RWPE1 (cell line): ENCODE results near the gene CIAPIN1.
"Not testable (repeated sequence)": the region's sequence is repeated elsewhere in the genome, so short reads cannot be mapped to it uniquely, and the experiment has no call there.

Experiments used
- CTCF ChIA-PET: fragments of 350-600 bp; sonication (Branson Sonifier 250); formaldehyde crosslinking; extraction: SDS; loops from one replicate; lab custom pipeline; 2021; lab: Yijun Ruan, JAX
- POLR2A ChIA-PET: fragments of 400-600 bp; formaldehyde crosslinking; extraction: SDS; loops from one replicate; lab custom pipeline; 2020; ENCODE audit warnings: antibody characterized with exemption; ENCODE audit not compliant: low non-redundant PET; lab: Yijun Ruan, JAX
- DNase-seq: peaks from one replicate; pipeline ENCODE4 v3.0.0; 2012; ENCODE audit warnings: low spot score
- H3K27ac ChIP-seq: fragments of 450-650 bp; 2 replicates; pipeline ENCODE4 v1.5.1; 2017
- CTCF ChIP-seq: fragments of 450-650 bp; conservative IDR thresholded peaks from 2 replicates; pipeline ENCODE4 v1.5.1; 2017; ENCODE audit warnings: low read depth, mild to moderate bottlenecking

CIAPIN1 gene

GRCh38 chr16:57403965-57404817 is 43.0 kb downstream of the CIAPIN1 start, which contains the start of gene CCL17:
Gene CCL17, plus strand, starts transcription at chr16:57404767. Its CDS starts 9,166 bp downstream, at chr16:57413933.
- TF ChIP-seq CTCF = no peak
- DNase-seq = no peak
- ChIA-PET CTCF (interaction anchor here (0.7 to 2.2 kb wide), 2 partner anchors 13 to 32 kb away, joined by 3 to 10 read pairs; no protein-coding TSS in a partner anchor), POLR2A (no interaction called here)
- H3K27ac ChIP-seq = no peak within 1 kb of the TSS

GRCh38 chr16:57401943-57402640 is 45.1 kb downstream of the CIAPIN1 start:
- ChIA-PET POLR2A (no interaction called here), CTCF (interaction anchor here (1.1 kb wide), 1 partner anchor 15 kb away, joined by 4 read pairs; no protein-coding TSS in a partner anchor)
- no peak overlapping the region for H3K27ac ChIP-seq
- TF ChIP-seq CTCF = no peak
- no peak for DNase-seq

GRCh38 chr16:57397493-57397892 is 49.7 kb downstream of the CIAPIN1 start:
- CTCF ChIA-PET, DNase-seq, POLR2A ChIA-PET, H3K27ac ChIP-seq: not testable (repeated sequence)

GRCh38 chr16:57396786-57397185 is 50.4 kb downstream of the CIAPIN1 start:
- no peak for TF ChIP-seq CTCF
- no peak for DNase-seq
- H3K27ac ChIP-seq = no peak overlapping the region
- ChIA-PET POLR2A (no interaction called here), CTCF (no interaction called here)

- DNase-seq = no peak
- ChIA-PET POLR2A (interaction anchor here (0.5 kb wide), 1 partner anchor 107 kb away, joined by 3 read pairs; no protein-coding TSS in a partner anchor), CTCF (interaction anchor here (0.6 to 1.6 kb wide), 2 partner anchors 15 to 18 kb away, joined by 3 to 4 read pairs; no protein-coding TSS in a partner anchor)
- peak overlapping the region; percentile 39; the same call in 1 of the 2 replicates for H3K27ac ChIP-seq
- TF ChIP-seq CTCF = no peak
Measured at GRCh38 chr16:57395026-57395425, 52.2 kb downstream of the CIAPIN1 start.

GRCh38 chr16:57394444-57394843 is 52.7 kb downstream of the CIAPIN1 start:
- peak overlapping the region; percentile 39 for H3K27ac ChIP-seq
- no peak for TF ChIP-seq CTCF
- DNase-seq = peak; percentile 30
- CTCF ChIA-PET = interaction anchor here (0.6 to 1.6 kb wide), 3 partner anchors 15 to 841 kb away, joined by 3 to 4 read pairs (median 4); no protein-coding TSS in a partner anchor
- POLR2A ChIA-PET = no interaction called here
